Neuronal stem cell (in vitro differentiated cells): ENCODE measurements around the gene AACS.

Source experiments
- DNase-seq: peaks from one replicate; pipeline ENCODE4 v3.0.0-alpha.2; 2013; ENCODE audit warnings: low spot score
- H2AFZ ChIP-seq: one replicate; pipeline ENCODE4 v1.6.1; 2013; ENCODE audit warnings: mild to moderate bottlenecking, low read length, inconsistent platforms
- H2AK5ac ChIP-seq: 2 replicates; pipeline ENCODE4 v1.6.1; 2013; ENCODE audit warnings: low read depth, mild to moderate bottlenecking, inconsistent platforms, low read length, moderate library complexity, mixed read lengths
- H2BK120ac ChIP-seq: 2 replicates; pipeline ENCODE4 v1.6.1; 2013; ENCODE audit warnings: low read depth, mild to moderate bottlenecking, inconsistent platforms, low read length, moderate library complexity, mixed read lengths
- H2BK12ac ChIP-seq: one replicate; pipeline ENCODE4 v1.6.1; 2013; ENCODE audit warnings: low read length, inconsistent platforms
- H2BK15ac ChIP-seq: 2 replicates; pipeline ENCODE4 v1.6.1; 2013; ENCODE audit warnings: mild to moderate bottlenecking, low read length, inconsistent platforms, mixed read lengths
- H2BK5ac ChIP-seq: one replicate; pipeline ENCODE4 v1.6.1; 2013; ENCODE audit warnings: inconsistent platforms, mild to moderate bottlenecking, low read length, moderate library complexity
- H3K14ac ChIP-seq: one replicate; pipeline ENCODE4 v1.6.1; 2013; ENCODE audit warnings: low read length, inconsistent platforms
- H3K18ac ChIP-seq: 2 replicates; pipeline ENCODE4 v1.6.1; 2013; ENCODE audit warnings: low read length, inconsistent platforms
- H3K23ac ChIP-seq: 2 replicates; pipeline ENCODE4 v1.6.1; 2013; ENCODE audit warnings: low read depth, mild to moderate bottlenecking, mixed read lengths, low read length, inconsistent platforms; ENCODE audit not compliant: poor library complexity
- H3K27ac ChIP-seq: replicated peaks from 3 replicates; pipeline ENCODE4 v1.5.1; 2013; ENCODE audit warnings: low read length, inconsistent platforms
- H3K27me3 ChIP-seq, 3 experiments: 2 replicates each; pipeline ENCODE4 v1.6.1; 2013; ENCODE audit warnings: low read length in 3 of 3, mild to moderate bottlenecking in 2 of 3, inconsistent platforms in 1 of 3, low read depth in 1 of 3, mixed read lengths in 1 of 3, moderate library complexity in 1 of 3; ENCODE audit not compliant: control insufficient read depth in 3 of 3, insufficient read depth in 3 of 3
- H3K36me3 ChIP-seq, 2 donors: replicated peaks in 1 of 2; 2 replicates each; pipeline ENCODE4 v1.6.1; 2013; ENCODE audit warnings: low read length in 2 of 2; ENCODE audit not compliant: control insufficient read depth in 2 of 2, insufficient read depth in 2 of 2
- H3K4ac ChIP-seq: 2 replicates; pipeline ENCODE4 v1.6.1; 2013; ENCODE audit warnings: inconsistent platforms, mild to moderate bottlenecking, low read length, moderate library complexity
- H3K4me1 ChIP-seq, 2 donors: 1 replicate in 1 of 2; 2 replicates in 1 of 2; pipeline ENCODE4 v1.6.1; 2013; ENCODE audit warnings: low read length in 2 of 2, low read depth in 1 of 2; ENCODE audit not compliant: control insufficient read depth in 2 of 2, insufficient read depth in 1 of 2
- H3K4me2 ChIP-seq: one replicate; pipeline ENCODE4 v1.6.1; 2013; ENCODE audit warnings: mild to moderate bottlenecking, low read length, inconsistent platforms; ENCODE audit not compliant: insufficient read depth, poor library complexity, severe bottlenecking
- H3K4me3 ChIP-seq, 2 donors: 2 replicates each; pipeline ENCODE4 v1.5.1; 2013; ENCODE audit warnings: low read length in 2 of 2, mild to moderate bottlenecking in 2 of 2, inconsistent platforms in 1 of 2, moderate library complexity in 1 of 2
- H3K79me1 ChIP-seq: one replicate; pipeline ENCODE4 v1.6.1; 2013; ENCODE audit warnings: low read depth, mild to moderate bottlenecking, inconsistent platforms, low read length, moderate library complexity
- H3K9ac ChIP-seq: one replicate; pipeline ENCODE4 v1.6.1; 2013; ENCODE audit warnings: mild to moderate bottlenecking, low read depth, low read length, inconsistent platforms; ENCODE audit not compliant: poor library complexity
- H3K9me3 ChIP-seq, 2 donors: replicated peaks in 1 of 2; 2 replicates each; pipeline versions ENCODE3 to v1.6.1; 2013; ENCODE audit warnings: low read length in 2 of 2, mild to moderate bottlenecking in 2 of 2, inconsistent platforms in 1 of 2, low read depth in 1 of 2, mixed read lengths in 1 of 2, moderate library complexity in 1 of 2; ENCODE audit not compliant: control insufficient read depth in 2 of 2, insufficient read depth in 1 of 2
- H4K8ac ChIP-seq: one replicate; pipeline ENCODE4 v1.6.1; 2013; ENCODE audit warnings: low read depth, mild to moderate bottlenecking, inconsistent platforms, low read length, moderate library complexity
- H4K91ac ChIP-seq: one replicate; pipeline ENCODE4 v1.6.1; 2013; ENCODE audit warnings: low read length, low read depth, mild to moderate bottlenecking, inconsistent platforms; ENCODE audit not compliant: poor library complexity
- WGBS, 2 donors: extraction: QIAGEN DNeasy Blood & Tissue Kit; methylation state at CpG; one replicate each; pipeline ENCODE4 v1.1.7; 2013; ENCODE audit warnings: missing lambda C conversion rate in 2 of 2, mixed read lengths in 1 of 2; ENCODE audit not compliant: insufficient read length in 2 of 2, insufficient replicate concordance in 1 of 2; ENCODE audit errors: extremely low coverage in 2 of 2; 5-methylcytosine and 5-hydroxymethylcytosine counted together

AACS gene

DNA sequence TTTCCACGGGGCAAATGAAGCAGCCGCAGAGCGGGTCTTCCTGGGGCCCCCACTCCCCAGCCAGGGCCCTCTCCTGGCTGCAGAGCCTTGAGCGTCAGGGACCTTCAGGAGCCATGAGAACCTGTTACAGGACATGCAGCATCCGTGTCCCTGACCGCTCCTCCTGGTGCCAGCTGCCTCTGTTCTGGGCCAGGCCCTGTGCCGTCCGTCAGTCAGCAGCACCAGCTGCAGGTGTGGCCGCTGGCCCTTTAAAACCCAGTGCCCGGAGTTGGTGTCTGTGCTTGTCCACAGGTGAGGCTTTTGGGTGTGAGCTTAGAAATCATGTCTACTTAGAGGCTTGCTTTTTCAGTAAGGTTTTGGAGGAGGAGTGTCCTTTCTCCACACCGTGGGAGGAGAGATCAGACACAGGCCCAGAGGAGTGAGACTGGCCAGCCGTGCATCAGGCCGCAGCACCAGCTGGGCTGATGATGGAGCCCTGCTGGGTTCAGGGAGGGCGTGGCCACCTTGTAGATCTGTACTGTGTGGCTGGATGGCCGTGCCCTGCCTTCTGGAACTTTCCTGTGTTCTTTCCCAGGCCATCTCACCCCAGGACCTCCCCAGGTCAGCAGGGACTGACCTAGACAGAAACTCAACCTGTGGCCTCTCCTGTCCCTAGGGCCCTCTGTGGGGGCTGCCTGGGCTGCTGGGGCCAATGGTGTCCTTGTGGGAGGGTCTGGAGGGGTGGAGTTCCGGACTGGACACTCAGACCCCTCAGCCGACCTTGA lies 27.1 kb downstream of the AACS start:
- Histone ChIP-seq H3K4me3 (no peak overlapping the region), H2BK15ac (no peak overlapping the region), H3K79me1 (no peaks in the 10 kb centered on the region), H2BK120ac (no peak overlapping the region), H3K27me3 (no peaks in the 10 kb centered on the region), H3K4me1 (no peaks in the 10 kb centered on the region), H2BK12ac (no peak overlapping the region), H3K14ac (no peak overlapping the region), H2AK5ac (no peak overlapping the region), H3K18ac (no peak overlapping the region), H3K23ac (no peak overlapping the region), H3K4me2 (no peak overlapping the region), H2AFZ (no peak overlapping the region), H4K91ac (no peak overlapping the region), H3K9me3 (peaks cover 0 to 3% of the 10 kb centered on the region in 2 donors), H3K36me3 (peaks cover 31 to 73% of the 10 kb centered on the region in 2 donors), H3K27ac (no peak overlapping the region), H4K8ac (no peak overlapping the region), H2BK5ac (peak overlapping the region; percentile 42), H3K9ac (peak overlapping the region; percentile 70), H3K4ac (no peak overlapping the region)
- no CpG with 5 or more reads among the region's 17 CpGs for WGBS, 2 donors
- DNase-seq = no peak

DNA sequence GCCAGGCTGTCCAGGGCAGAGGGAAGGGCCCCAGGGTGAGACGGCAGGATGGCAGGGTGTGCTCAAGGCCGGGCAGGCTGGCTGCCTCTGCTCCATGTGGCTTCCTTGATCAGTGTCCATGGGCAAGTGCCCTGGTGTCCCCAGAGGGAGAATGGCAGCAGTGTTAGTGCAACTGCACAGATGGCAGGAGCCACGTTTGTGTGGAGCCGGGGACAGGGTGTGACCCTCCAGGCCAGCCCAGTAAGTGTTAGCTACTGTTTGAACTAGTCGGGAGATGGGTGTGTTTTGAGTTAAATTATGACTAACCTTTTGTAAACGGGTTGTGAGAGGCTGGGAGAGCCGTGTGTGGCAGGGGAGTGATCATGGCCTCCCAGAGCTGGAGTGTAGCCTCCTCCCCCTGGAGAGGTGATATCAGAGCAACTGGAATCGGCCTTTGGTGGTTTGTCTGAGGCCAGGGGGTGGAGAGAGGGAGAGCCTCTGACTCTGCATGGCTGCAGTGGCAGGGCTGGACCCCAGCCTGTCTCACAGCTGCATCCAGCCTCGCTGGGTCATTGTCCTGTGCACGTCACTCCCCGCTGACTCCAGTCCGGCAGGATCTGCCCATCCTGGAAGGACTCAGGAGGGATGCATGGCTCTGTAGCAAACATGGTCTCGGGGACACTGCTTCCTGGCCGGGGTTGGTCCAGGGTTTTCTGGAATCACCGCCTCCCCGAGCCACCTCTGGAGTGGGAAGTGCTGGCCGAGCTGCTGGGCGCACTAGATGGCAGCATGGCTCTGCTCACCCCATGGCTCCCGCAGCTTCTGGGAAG lies 27.8 kb downstream of the AACS start:
- no peak for DNase-seq
- no CpG with 5 or more reads among the region's 19 CpGs for WGBS, 2 donors

DNA sequence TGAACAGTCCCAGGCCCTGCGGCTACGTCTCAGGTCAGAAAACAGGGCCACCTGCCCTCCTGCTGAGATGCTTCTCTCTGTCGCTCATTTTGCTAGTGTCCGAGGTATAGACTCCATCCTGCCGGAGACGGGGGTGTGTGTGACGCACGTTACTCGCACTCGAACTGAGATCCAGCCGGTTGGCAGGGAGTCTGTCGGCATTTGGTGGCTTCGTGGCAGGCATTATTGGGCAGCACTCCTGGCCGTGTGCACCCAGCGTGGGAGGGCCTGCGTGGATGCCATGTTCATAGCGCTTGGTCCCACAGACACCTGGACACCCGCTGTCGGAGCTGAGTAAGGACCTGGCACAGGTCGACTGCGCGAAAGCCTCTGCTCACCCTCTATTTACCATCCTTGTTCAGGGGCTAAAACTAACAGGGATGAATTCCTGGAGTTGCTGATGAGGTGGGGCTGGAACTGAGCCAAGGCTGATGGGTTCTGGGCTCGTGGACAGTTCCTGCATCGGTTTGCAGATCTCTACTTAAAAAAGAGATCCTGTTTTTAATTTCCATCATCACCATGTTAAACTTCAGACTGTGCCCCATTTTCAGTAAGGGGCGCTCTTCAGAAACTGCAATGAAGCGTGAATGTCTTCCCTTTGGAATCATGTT lies 28.6 kb downstream of the AACS start:
- Histone ChIP-seq H2AFZ (no peak overlapping the region), H3K18ac (no peak overlapping the region), H3K79me1 (no peaks in the 10 kb centered on the region), H3K9me3 (peaks cover 0 to 3% of the 10 kb centered on the region in 2 donors), H3K36me3 (peaks cover 29 to 59% of the 10 kb centered on the region in 2 donors), H3K14ac (no peak overlapping the region), H2BK12ac (no peak overlapping the region), H2AK5ac (no peak overlapping the region), H4K8ac (no peak overlapping the region), H3K4me1 (no peaks in the 10 kb centered on the region), H3K4me2 (no peak overlapping the region), H3K27ac (no peak overlapping the region), H3K27me3 (no peaks in the 10 kb centered on the region), H2BK15ac (no peak overlapping the region), H2BK120ac (no peak overlapping the region), H3K23ac (peak overlapping the region; percentile 89), H2BK5ac (no peak overlapping the region), H4K91ac (no peak overlapping the region), H3K4ac (no peak overlapping the region), H3K4me3 (peak overlapping the region in 1 of 2 donors; percentile 54), H3K9ac (peak overlapping the region; percentile 13)
- DNase-seq = no peak
- no CpG with 5 or more reads among the region's 26 CpGs for WGBS, 2 donors

More for the DNA sequence above, 27.8 kb downstream of the AACS start:
- Histone ChIP-seq H3K4me2 (no peak overlapping the region), H4K91ac (no peak overlapping the region), H3K4me3 (no peak overlapping the region), H3K9me3 (peaks cover 0 to 3% of the 10 kb centered on the region in 2 donors), H3K4me1 (no peaks in the 10 kb centered on the region), H3K23ac (peak overlapping the region; percentile 89), H3K36me3 (peaks cover 29 to 66% of the 10 kb centered on the region in 2 donors), H2BK12ac (no peak overlapping the region), H3K18ac (no peak overlapping the region), H3K79me1 (no peaks in the 10 kb centered on the region), H2AK5ac (no peak overlapping the region), H2BK5ac (peak overlapping the region; percentile 42), H4K8ac (no peak overlapping the region), H2BK120ac (no peak overlapping the region), H2BK15ac (no peak overlapping the region), H3K9ac (peak overlapping the region; percentile 70), H2AFZ (no peak overlapping the region), H3K14ac (peak overlapping the region; percentile 77), H3K4ac (no peak overlapping the region), H3K27ac (no peak overlapping the region), H3K27me3 (no peaks in the 10 kb centered on the region)

DNA sequence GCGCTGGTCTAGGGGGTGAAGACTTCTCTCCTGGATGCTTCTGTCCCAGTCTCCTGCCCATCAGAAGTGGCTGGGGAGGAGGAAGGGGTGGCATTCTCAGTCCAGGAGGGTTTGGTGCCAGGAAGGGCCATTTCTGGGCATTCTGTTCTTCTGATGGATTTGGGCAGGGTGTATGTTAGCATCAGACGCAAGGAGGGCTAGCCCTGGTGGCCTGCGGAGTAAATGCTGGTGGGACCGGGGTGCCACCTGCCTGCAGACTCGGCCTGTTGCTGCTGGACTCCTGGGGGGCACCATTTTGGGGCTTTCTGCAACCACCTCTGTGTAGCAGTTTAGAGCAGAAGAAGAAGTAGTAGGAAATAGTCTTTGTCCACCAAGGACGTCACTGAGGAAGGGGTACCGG lies 31.7 kb downstream of the AACS start:
- peaks cover 1% of the 10 kb centered on the region for H3K79me1 ChIP-seq
- H3K23ac ChIP-seq = no peak overlapping the region
- no peak for DNase-seq
- H3K4me3 ChIP-seq = peak overlapping the region in 1 of 2 donors; percentile 24
- H2BK5ac ChIP-seq = no peak overlapping the region
- no peaks in the 10 kb centered on the region for H3K9me3 ChIP-seq
- no peak overlapping the region for H3K18ac ChIP-seq
- no peak overlapping the region for H2AK5ac ChIP-seq
- no peak overlapping the region for H2BK120ac ChIP-seq
- no peak overlapping the region for H3K4me2 ChIP-seq
- H2AFZ ChIP-seq = no peak overlapping the region
- no peak overlapping the region for H3K9ac ChIP-seq
- H3K4ac ChIP-seq = no peak overlapping the region
- H4K8ac ChIP-seq = no peak overlapping the region
- H3K36me3 ChIP-seq = peaks cover 14 to 31% of the 10 kb centered on the region in 2 donors
- no peak overlapping the region for H2BK12ac ChIP-seq
- no peak overlapping the region for H4K91ac ChIP-seq
- no peak overlapping the region for H2BK15ac ChIP-seq
- H3K14ac ChIP-seq = no peak overlapping the region
- no peaks in the 10 kb centered on the region for H3K27me3 ChIP-seq
- peaks cover 0 to 3% of the 10 kb centered on the region in 2 donors for H3K4me1 ChIP-seq
- no peak overlapping the region for H3K27ac ChIP-seq
- WGBS, 2 donors = no CpG with 5 or more reads among the region's 7 CpGs
